ENCODE data around the gene FBXO42.
A peak's percentile ranks its signal among the peaks of the same experiment; 100 is the strongest.
"Not testable (repeated sequence)": the region's sequence is repeated elsewhere in the genome, so short reads cannot be mapped to it uniquely, and the experiment has no call there.

Gene FBXO42

GRCh38 chr1:16371725-16372124, 19.4 kb upstream of the FBXO42 start:
- DNase-seq = no peak

- DNase-seq = no peak
Observed at GRCh38 chr1:16369821-16370220, 17.5 kb upstream of the FBXO42 start.

GRCh38 chr1:16367968-16368890, 15.9 kb upstream of the FBXO42 start:
- peak in 1 of 6 experiments; percentile 21 for DNase-seq

- DNase-seq = peak; percentile 73 to 97 (median 90)
Observed at GRCh38 chr1:16367258-16367967, 15.1 kb upstream of the FBXO42 start.

GRCh38 chr1:16366722-16367257, 14.5 kb upstream of the FBXO42 start, which contains the start of gene SZRD1:
Gene SZRD1 (plus strand): TSS chr1:16367242. CDS start chr1:16367258, 16 bp downstream.
- DNase-seq = peak in 5 of 6 experiments; percentile 94 to 97 (median 96)

- not testable (repeated sequence) for DNase-seq
Observed at GRCh38 chr1:16365146-16365498, 12.8 kb upstream of the FBXO42 start.

- no peak for DNase-seq
Observed at GRCh38 chr1:16356867-16357266, 4.6 kb upstream of the FBXO42 start.

- DNase-seq = no peak
Observed at GRCh38 chr1:16354619-16355018, 2.3 kb upstream of the FBXO42 start.

- DNase-seq = no peak
Observed at GRCh38 chr1:16352842-16353535, 709 bp upstream of the FBXO42 start.

- peak in 2 of 6 experiments; percentile 11 to 24 for DNase-seq
Observed at GRCh38 chr1:16351456-16351993, 755 bp downstream of the FBXO42 start.

GRCh38 chr1:16349847-16350406, 2.4 kb downstream of the FBXO42 start:
- no peak for DNase-seq

- DNase-seq = no peak
Observed at GRCh38 chr1:16348414-16349182, 3.7 kb downstream of the FBXO42 start.

- not testable (repeated sequence) for DNase-seq
Observed at GRCh38 chr1:16343276-16343675, 9.0 kb downstream of the FBXO42 start.

GRCh38 chr1:16342331-16343062, 9.8 kb downstream of the FBXO42 start:
- no peak for DNase-seq

GRCh38 chr1:16340673-16341072, 11.6 kb downstream of the FBXO42 start:
- no peak for DNase-seq

- no peak for DNase-seq
Observed at GRCh38 chr1:16338961-16339360, 13.3 kb downstream of the FBXO42 start.

- DNase-seq = no peak
Observed at GRCh38 chr1:16334655-16335340, 17.5 kb downstream of the FBXO42 start.

GRCh38 chr1:16326833-16327404, 25.4 kb downstream of the FBXO42 start:
- DNase-seq = no peak

- DNase-seq = no peak
Observed at GRCh38 chr1:16324456-16324890, 27.8 kb downstream of the FBXO42 start.

Measured in stimulated activated naive CD4-positive, alpha-beta T cell (primary cell).